Measurements from ENCODE around the gene UTY.
"Not testable (repeated sequence)": the region's sequence is repeated elsewhere in the genome, so short reads cannot be mapped to it uniquely, and the experiment has no call there.

UTY gene

DNA sequence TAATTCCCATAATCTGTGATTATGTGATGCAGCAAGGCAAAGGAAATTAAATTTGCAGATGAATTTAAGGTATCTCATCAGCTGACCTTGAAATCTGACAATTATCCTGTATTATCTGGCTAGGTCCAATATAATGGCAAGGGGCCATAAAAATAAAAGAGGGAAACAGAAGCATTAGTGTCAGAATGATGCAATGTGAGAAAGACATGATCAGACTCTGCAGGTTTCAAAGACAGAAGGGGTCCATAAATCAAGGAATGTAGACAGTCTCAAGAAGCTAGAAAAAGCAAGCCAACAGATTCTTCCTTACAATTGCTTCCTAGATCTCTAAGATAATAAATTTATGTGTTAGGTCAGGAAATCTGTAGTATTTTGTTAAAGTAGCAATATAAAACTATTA is 208.1 kb downstream of the UTY start:
- H3K4me1 ChIP-seq (ENCODE audit: control insufficient read depth in 5 of 5, insufficient read depth in 5 of 5, low read length in 5 of 5) = no peaks in the 10 kb centered on the region
- H3K27me3 ChIP-seq (ENCODE audit: control insufficient read depth in 5 of 5, insufficient read depth in 4 of 5, low read length in 5 of 5) = no peaks in the 10 kb centered on the region
- H3K9me3 ChIP-seq (ENCODE audit: control insufficient read depth in 5 of 5, low read length in 5 of 5) = no peaks in the 10 kb centered on the region
- H3K27ac ChIP-seq (ENCODE audit: low read depth, low read length) = no peak overlapping the region
- no peak overlapping the region for H3K4me3 ChIP-seq (ENCODE audit: low read depth in 1 of 5, low read length in 5 of 5)
- no peak overlapping the region for H3K9ac ChIP-seq (ENCODE audit: low read length in 5 of 5)
- H3K36me3 ChIP-seq (ENCODE audit: control insufficient read depth in 5 of 5, insufficient read depth in 5 of 5, low read length in 5 of 5) = no peaks in the 10 kb centered on the region

DNA sequence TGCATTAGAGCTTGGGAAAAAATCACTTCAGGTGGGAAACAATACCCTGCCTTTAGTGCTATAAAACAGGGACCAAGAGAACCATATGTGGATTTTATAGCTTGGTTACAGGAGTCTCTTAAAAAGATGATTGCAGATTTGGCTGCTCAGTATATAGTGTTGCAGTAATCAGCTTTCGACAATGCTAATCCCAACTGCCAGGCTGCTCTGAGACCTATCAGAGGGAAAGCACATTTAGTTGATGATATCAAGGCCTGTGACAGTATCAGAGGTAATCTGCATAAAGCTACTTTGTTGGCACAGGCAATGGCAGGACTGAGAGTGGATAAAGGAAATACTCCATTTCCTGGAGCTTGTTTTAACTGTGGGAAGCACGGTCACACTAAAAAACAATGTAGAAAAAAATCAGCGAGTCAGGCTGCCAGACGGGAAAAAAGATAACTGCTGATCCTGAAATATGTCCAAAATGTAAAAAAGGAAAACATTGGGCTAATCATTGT is 225.8 kb downstream of the UTY start:
- H3K4me3 ChIP-seq (ENCODE audit: low read depth in 1 of 5, low read length in 5 of 5); H3K4me1 ChIP-seq (ENCODE audit: control insufficient read depth in 5 of 5, insufficient read depth in 5 of 5, low read length in 5 of 5); H3K27me3 ChIP-seq (ENCODE audit: control insufficient read depth in 5 of 5, insufficient read depth in 4 of 5, low read length in 5 of 5); H3K36me3 ChIP-seq (ENCODE audit: control insufficient read depth in 5 of 5, insufficient read depth in 5 of 5, low read length in 5 of 5); H3K27ac ChIP-seq (ENCODE audit: low read depth, low read length); H3K9me3 ChIP-seq (ENCODE audit: control insufficient read depth in 5 of 5, low read length in 5 of 5); H3K9ac ChIP-seq (ENCODE audit: low read length in 5 of 5): not testable (repeated sequence)

DNA sequence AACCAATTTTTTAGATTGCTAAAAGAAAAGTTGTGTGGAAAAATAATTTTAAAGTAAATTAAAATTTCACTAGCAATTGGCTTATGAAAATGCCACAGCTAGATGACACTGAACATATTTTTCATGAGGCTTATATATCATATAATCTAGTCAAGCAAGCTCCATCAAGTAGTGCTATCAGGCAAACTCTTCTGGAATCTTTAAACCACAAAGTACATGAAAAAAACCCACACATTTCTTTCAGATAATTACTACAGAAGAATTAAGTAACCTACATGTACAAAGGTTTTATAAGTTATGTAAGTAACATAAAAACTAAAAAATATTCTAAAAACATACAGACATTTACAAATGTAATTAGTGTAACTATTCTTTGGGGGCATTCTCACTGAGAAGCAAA is 229.4 kb downstream of the UTY start:
- H3K9ac ChIP-seq (ENCODE audit: low read length in 5 of 5) = no peak overlapping the region
- no peaks in the 10 kb centered on the region for H3K27me3 ChIP-seq (ENCODE audit: control insufficient read depth in 5 of 5, insufficient read depth in 4 of 5, low read length in 5 of 5)
- H3K4me1 ChIP-seq (ENCODE audit: control insufficient read depth in 5 of 5, insufficient read depth in 5 of 5, low read length in 5 of 5) = no peaks in the 10 kb centered on the region
- H3K36me3 ChIP-seq (ENCODE audit: control insufficient read depth in 5 of 5, insufficient read depth in 5 of 5, low read length in 5 of 5) = no peaks in the 10 kb centered on the region
- no peak overlapping the region for H3K4me3 ChIP-seq (ENCODE audit: low read depth in 1 of 5, low read length in 5 of 5)
- H3K9me3 ChIP-seq (ENCODE audit: control insufficient read depth in 5 of 5, low read length in 5 of 5) = no peaks in the 10 kb centered on the region
- no peak overlapping the region for H3K27ac ChIP-seq (ENCODE audit: low read depth, low read length)

DNA sequence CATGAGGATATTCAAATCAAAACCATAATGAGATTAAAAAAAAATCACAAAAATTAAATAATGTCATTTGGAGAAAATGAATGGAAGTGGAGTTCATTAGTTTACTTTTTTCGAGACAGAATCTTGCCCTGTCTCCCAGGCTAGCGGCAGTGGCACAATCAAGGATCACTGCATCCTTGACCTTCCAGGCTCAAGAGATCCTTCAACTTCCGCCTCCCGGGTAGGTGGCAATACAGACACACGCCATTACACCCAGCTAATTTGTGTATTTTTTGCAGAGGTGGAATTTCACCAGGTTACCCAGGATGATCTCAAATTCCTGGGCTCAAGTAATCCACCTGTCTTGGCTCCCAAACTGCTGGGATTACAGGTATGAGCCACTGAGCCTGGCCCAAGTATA is 236.1 kb downstream of the UTY start:
- Histone ChIP-seq H3K27ac (ENCODE audit: low read depth, low read length) (no peak overlapping the region), H3K4me3 (ENCODE audit: low read depth in 1 of 5, low read length in 5 of 5) (no peak overlapping the region), H3K9me3 (ENCODE audit: control insufficient read depth in 5 of 5, low read length in 5 of 5) (no peaks in the 10 kb centered on the region), H3K9ac (ENCODE audit: low read length in 5 of 5) (no peak overlapping the region), H3K36me3 (ENCODE audit: control insufficient read depth in 5 of 5, insufficient read depth in 5 of 5, low read length in 5 of 5) (no peaks in the 10 kb centered on the region), H3K27me3 (ENCODE audit: control insufficient read depth in 5 of 5, insufficient read depth in 4 of 5, low read length in 5 of 5) (no peaks in the 10 kb centered on the region), H3K4me1 (ENCODE audit: control insufficient read depth in 5 of 5, insufficient read depth in 5 of 5, low read length in 5 of 5) (no peaks in the 10 kb centered on the region)

DNA sequence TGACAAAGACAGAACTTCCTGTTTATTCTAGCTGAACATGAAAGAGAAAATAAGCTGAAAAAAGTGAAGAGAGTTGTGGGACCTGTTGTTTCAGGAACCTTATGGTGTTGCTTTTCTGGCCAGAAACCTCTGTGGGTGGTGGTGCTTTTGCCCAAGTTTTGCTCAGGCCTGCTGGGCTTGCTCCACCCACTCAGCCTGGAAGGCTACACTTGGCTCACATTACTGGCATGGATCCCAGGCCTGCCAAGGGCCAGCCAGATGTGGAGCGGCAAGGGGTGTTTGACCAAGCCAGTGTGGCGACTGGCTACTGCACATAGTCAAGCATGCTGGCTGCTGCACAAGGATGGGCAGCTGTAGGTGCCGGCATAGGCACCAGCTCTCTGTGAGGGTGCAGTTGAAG is 245.9 kb downstream of the UTY start:
- Histone ChIP-seq H3K36me3 (ENCODE audit: control insufficient read depth in 5 of 5, insufficient read depth in 5 of 5, low read length in 5 of 5) (no peaks in the 10 kb centered on the region), H3K27me3 (ENCODE audit: control insufficient read depth in 5 of 5, insufficient read depth in 4 of 5, low read length in 5 of 5) (no peaks in the 10 kb centered on the region), H3K9me3 (ENCODE audit: control insufficient read depth in 5 of 5, low read length in 5 of 5) (no peaks in the 10 kb centered on the region), H3K27ac (ENCODE audit: low read depth, low read length) (no peak overlapping the region), H3K9ac (ENCODE audit: low read length in 5 of 5) (no peak overlapping the region), H3K4me1 (ENCODE audit: control insufficient read depth in 5 of 5, insufficient read depth in 5 of 5, low read length in 5 of 5) (no peaks in the 10 kb centered on the region), H3K4me3 (ENCODE audit: low read depth in 1 of 5, low read length in 5 of 5) (no peak overlapping the region)

DNA sequence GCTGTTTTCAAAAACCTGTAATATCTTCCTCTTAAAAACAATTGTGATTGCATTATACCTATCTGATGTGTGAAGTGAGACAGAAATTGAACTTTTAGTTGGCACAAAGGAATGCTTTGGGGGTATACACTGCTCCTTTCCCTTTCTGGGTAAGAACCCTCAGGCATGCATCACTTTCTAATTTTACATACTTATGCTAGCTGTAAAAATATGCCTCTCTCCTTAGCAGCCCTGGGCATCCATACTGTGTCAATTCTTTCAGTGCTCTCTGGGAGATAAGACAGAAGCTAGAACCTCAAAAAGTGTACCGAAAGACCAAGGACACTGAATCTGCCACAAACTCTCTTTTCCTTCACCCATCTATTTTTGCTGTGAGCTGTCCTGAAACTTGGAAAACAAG is 246.7 kb downstream of the UTY start:
- Histone ChIP-seq H3K4me3 (ENCODE audit: low read depth in 1 of 5, low read length in 5 of 5) (no peak overlapping the region), H3K27me3 (ENCODE audit: control insufficient read depth in 5 of 5, insufficient read depth in 4 of 5, low read length in 5 of 5) (no peaks in the 10 kb centered on the region), H3K36me3 (ENCODE audit: control insufficient read depth in 5 of 5, insufficient read depth in 5 of 5, low read length in 5 of 5) (no peaks in the 10 kb centered on the region), H3K9me3 (ENCODE audit: control insufficient read depth in 5 of 5, low read length in 5 of 5) (no peaks in the 10 kb centered on the region), H3K4me1 (ENCODE audit: control insufficient read depth in 5 of 5, insufficient read depth in 5 of 5, low read length in 5 of 5) (no peaks in the 10 kb centered on the region), H3K9ac (ENCODE audit: low read length in 5 of 5) (no peak overlapping the region), H3K27ac (ENCODE audit: low read depth, low read length) (no peak overlapping the region)

DNA sequence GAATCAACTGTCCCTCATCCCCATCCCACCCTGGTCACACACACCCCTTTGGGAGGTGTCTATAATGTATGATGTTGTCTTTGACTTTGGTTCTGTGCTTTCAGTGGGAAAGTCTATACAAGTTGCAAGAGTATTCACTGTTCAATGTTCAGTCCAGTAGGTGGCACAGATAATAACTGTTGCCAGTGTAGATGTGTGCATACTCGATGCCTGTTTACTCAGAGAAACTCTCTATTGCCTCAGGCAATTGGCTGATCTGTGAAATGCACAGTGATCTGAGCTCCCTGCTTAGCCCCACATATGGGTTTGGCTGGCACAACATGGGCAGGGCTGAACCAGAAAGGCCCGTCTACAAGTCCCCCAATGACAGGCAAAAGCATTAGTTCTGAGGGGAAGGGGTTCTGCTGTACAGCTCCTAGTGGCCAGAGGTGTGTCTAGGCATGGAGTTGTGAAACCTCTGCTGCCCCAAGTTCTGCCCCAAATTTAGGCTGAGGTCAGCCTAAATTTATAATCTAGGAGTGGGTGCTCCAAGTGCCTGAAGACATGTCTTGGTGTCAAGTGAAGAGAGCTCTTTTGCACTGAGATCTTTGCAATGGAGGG is 252.4 kb downstream of the UTY start:
- Histone ChIP-seq H3K27me3 (ENCODE audit: control insufficient read depth in 5 of 5, insufficient read depth in 4 of 5, low read length in 5 of 5) (no peaks in the 10 kb centered on the region), H3K9me3 (ENCODE audit: control insufficient read depth in 5 of 5, low read length in 5 of 5) (no peaks in the 10 kb centered on the region), H3K4me1 (ENCODE audit: control insufficient read depth in 5 of 5, insufficient read depth in 5 of 5, low read length in 5 of 5) (no peaks in the 10 kb centered on the region), H3K27ac (ENCODE audit: low read depth, low read length) (no peak overlapping the region), H3K36me3 (ENCODE audit: control insufficient read depth in 5 of 5, insufficient read depth in 5 of 5, low read length in 5 of 5) (no peaks in the 10 kb centered on the region), H3K9ac (ENCODE audit: low read length in 5 of 5) (no peak overlapping the region), H3K4me3 (ENCODE audit: low read depth in 1 of 5, low read length in 5 of 5) (no peak overlapping the region)

DNA sequence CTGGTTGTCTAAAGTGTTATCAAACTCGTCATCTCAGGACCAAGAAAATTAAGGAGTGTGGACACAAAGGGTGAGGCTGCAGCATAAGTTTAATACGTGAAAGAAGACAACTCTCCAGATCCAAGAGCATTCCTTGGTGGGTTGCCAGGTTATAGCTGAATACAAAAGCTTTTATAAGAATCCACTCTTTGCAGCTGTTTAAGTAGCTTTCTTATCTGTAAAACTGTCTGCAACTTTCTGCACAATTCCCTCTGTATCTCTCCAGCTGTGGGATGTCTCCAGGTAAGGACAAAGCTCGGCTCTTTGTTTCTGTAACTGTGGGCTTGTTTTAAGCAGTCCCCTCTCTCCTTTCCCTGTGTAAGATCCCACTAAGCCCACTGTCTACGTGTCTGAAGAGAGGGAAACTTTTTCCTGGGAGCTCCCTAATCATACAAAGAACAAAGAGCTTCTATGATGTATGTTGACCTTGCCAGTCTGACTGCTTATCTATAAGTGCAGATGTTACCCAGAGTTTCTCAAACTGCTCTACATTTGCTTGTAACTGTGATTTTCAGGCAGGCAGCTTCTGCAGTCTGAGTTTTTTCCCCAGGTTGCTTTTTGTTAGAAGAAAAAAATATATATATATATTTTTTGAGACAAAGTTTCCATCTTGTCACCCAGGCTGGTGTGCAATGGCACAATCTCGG is 268.7 kb downstream of the UTY start:
- Histone ChIP-seq H3K9ac (ENCODE audit: low read length in 5 of 5) (no peak overlapping the region), H3K4me1 (ENCODE audit: control insufficient read depth in 5 of 5, insufficient read depth in 5 of 5, low read length in 5 of 5) (no peaks in the 10 kb centered on the region), H3K4me3 (ENCODE audit: low read depth in 1 of 5, low read length in 5 of 5) (no peak overlapping the region), H3K36me3 (ENCODE audit: control insufficient read depth in 5 of 5, insufficient read depth in 5 of 5, low read length in 5 of 5) (no peaks in the 10 kb centered on the region), H3K9me3 (ENCODE audit: control insufficient read depth in 5 of 5, low read length in 5 of 5) (no peaks in the 10 kb centered on the region), H3K27me3 (ENCODE audit: control insufficient read depth in 5 of 5, insufficient read depth in 4 of 5, low read length in 5 of 5) (no peaks in the 10 kb centered on the region), H3K27ac (ENCODE audit: low read depth, low read length) (no peak overlapping the region)

DNA sequence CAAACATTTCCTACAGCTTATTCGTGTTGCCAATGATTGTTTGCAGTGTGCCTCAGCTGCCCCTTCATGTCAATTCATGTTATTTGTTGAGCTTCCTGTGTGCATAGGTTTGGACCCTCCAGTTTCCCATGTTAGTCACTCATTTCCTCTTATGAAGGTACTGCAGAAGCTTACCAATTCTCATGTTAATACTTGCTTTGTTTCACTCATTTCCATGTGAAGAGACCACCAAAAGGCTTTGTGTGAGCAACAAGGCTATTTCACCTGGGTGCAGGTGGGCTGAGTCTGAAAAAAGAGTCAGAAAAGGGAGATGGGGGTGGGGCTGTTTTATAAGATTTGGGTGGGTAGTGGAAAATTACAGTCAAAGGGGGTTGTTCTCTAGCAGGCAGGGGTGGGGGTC is 274.6 kb downstream of the UTY start:
- Histone ChIP-seq H3K4me3 (ENCODE audit: low read depth in 1 of 5, low read length in 5 of 5) (no peak overlapping the region), H3K9me3 (ENCODE audit: control insufficient read depth in 5 of 5, low read length in 5 of 5) (no peaks in the 10 kb centered on the region), H3K36me3 (ENCODE audit: control insufficient read depth in 5 of 5, insufficient read depth in 5 of 5, low read length in 5 of 5) (no peaks in the 10 kb centered on the region), H3K4me1 (ENCODE audit: control insufficient read depth in 5 of 5, insufficient read depth in 5 of 5, low read length in 5 of 5) (no peaks in the 10 kb centered on the region), H3K27me3 (ENCODE audit: control insufficient read depth in 5 of 5, insufficient read depth in 4 of 5, low read length in 5 of 5) (no peaks in the 10 kb centered on the region), H3K9ac (ENCODE audit: low read length in 5 of 5) (no peak overlapping the region), H3K27ac (ENCODE audit: low read depth, low read length) (no peak overlapping the region)
